GM18508 (cell line): ENCODE results near the gene ABCB6.
A peak's percentile ranks its signal among the peaks of the same experiment; 100 is the strongest.

ENCODE experiments used
- ATAC-seq: cut with Tn5 transposase; IDR thresholded peaks from one replicate; pipeline ENCODE4 v1.9.1; 2021; ENCODE audit warnings: moderate number of reproducible peaks; ENCODE audit not compliant: insufficient read depth, unreplicated experiment

The ABCB6 gene

DNA sequence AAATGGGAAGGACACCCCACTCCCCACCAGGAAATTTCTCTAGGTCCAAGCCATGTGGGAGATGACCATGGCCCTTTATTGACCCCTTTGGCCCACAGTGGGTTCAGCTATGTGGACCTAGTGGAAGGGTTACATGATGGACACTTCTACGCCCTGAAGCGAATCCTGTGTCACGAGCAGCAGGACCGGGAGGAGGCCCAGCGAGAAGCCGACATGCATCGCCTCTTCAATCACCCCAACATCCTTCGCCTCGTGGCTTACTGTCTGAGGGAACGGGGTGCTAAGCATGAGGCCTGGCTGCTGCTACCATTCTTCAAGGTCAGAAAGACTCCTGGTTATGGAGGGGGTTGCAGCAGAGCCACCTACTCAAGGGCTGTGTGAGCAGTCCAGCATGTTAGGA is 27.8 kb upstream of the ABCB6 start:
- ATAC-seq = no peak

DNA sequence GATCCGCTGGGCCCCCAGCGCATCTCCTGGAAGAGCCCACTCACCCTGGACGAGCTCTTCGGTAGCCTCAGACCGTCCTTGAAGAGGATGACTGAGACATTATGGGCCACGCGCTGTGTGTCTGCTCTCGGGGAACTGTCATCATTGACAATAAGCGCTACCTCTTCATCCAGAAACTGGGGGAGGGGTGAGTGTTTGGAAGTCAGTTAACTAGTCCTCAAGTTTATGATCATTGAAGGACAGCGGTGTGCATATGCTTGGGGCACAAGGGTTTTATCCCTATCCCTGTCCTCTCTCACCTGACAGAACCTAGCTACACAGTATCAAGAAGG is 27.1 kb upstream of the ABCB6 start:
- ATAC-seq = no peak

DNA sequence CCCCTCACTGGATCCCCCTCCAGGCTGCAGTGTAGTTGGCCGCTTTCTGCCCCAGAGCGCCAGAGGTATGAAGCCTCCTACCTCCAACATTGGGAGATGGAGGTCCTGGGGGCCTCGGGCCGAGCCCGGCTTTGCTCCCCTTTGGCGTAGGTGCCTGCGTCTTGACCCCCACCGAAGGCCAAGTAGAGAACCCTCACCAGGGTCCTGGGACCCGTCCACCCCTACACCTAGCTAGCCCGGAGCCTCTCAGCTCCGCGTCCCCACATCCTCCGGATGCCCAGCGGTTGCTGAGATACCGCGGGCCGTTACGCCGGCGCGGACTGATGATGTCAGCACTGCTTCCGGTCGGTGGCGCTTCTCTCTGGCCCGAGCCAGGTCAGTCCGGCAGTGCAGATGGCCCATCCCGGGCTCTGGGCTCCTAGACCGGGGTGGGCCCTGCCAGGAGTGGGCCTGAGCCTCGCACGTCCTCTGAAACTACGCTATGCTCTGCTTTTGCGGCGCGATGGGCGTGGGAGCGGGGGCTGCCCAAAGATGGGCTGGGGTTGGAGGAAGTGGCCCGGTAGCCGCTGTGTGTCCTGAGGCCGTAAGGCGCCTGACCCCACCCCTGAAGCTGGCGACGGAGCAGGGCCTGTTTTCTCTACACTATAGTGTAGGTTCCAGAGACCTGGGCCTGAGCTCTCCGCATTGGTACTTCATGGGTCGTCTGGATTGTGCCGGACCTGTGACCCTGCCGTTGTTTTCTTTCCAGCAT is 26.6 kb upstream of the ABCB6 start, which contains the start of the genes GLB1L and STK16:
Gene GLB1L, minus strand, starts transcription at position 297 of the 751 bp plus-strand sequence. CDS start 1,871 bp downstream, outside the sequence.
Gene STK16, plus strand, starts transcription at position 332 of the 751 bp plus-strand sequence. CDS start 521 bp downstream, outside the sequence.
- peak; percentile 41 for ATAC-seq

DNA sequence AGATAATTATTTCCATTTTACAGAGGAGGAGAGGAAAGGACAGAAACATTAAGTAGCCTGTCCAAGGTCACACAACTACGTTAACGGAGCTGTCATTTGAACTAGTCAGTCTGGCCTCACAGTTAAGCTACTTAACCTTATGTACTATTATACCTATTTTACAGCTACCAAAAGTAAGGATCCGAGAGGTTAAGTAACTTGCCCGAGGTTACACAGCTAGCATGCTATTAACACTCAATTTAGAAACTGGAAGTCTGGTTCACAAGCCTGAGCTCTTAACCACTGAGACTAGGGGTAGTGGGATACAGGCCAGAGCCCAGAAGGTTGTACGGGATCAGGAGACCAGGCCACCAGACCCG is 26.0 kb upstream of the ABCB6 start:
- ATAC-seq = no peak

DNA sequence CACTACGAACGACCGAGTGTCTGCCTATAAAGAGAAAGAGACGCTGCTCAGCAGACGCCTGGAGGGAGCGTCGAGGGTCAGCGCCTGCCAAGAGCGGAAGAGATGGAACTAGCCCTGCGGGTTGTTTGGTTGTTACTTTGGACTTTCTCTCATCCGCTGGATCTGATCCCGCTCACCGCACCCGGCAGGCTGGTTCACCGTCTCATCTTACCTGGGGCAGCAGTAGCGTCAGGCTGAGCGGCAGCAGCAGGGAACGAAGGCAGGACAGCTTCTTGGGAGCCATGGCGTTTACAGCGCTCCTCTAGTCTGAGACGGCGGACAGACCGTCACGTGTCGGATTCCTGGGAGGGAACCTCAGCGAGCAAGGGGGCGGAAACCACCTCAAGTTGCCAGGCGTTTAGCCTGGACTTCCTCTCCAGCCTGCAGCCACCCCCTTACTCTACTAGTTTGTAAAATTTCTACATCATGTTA is 24.6 kb upstream of the ABCB6 start:
- ATAC-seq = no peak

DNA sequence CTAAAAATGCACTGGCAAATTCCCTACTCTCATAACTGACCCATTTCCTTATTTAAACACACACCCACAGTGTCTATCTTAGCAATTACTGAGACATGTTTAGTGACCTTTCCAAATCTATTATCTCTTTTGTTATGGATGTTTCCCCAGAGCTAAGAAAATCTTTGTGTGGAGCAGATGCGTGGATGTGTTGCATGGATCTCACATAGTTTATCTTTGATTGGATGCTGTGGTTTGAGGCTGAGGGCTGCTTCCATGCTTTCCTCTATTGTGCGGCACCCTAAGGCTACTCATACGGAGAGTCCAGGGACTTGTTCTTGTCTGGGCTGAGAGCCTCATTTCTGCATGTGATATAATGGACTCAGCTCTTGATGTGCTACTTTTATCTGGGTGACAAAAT is 15.6 kb upstream of the ABCB6 start:
- no peak for ATAC-seq

DNA sequence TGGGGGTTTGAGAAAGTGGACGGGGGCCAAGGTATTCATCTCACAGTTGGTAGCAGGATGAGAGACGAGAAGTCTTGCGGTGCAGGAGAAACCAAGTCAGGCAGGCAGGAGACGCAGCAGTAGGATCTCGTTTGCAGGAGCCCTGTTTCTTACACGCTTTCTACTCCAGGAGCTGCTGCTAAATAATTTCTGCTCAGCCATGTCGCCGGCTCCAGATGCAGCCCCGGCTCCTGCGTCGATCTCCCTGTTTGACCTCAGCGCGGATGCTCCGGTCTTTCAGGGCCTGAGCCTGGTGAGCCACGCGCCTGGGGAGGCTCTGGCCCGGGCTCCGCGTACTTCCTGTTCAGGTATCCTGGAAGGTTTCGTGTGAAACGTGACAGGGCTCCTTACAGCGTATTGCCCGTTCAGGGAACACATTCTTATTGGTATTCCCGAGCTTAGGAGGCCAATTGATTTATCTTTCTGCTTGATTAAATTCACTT is 11.3 kb upstream of the ABCB6 start:
- ATAC-seq = no peak

DNA sequence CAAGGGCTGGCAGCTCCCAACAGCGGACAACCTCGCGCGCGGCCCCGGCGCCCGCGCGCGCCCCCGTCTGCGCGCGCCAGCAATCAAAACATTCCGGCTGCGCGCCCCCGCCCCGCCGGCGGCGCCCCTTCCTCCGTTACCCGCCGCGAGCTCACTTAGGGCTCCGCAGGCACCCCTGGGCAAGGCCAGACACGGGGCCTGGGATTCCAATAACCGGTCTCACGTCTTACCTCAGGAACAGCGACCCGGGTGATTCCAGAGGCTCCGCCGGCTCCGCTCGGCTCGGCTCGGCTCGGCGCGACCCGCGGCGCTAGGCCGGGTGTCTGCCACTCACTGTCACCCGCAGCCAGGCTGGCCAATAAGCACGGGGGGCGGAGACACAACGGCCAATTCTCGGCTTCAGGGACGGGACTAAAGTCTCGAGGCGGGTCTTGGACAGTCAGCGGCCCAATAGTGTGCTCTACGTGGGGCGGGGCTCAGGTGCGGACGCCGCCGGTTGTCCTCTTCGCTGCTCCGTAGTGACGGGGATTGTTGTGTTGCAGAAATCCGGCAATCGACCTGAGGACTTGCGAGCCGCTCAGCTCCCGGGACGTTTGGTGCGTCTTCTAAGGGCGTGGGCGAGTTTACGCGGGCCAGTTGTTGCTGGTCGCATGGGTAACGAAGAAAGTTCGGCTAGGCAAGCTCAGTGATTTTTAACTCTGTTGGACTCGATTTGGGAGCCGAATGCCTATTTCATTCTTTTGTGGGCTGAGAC is 10.7 kb upstream of the ABCB6 start, which contains the start of the genes ANKZF1 and ATG9A:
Gene ANKZF1, plus strand, starts transcription at position 502 of the 754 bp plus-strand sequence. CDS start 452 bp downstream, outside the sequence.
Gene ATG9A, minus strand, starts transcription at position 332 of the 754 bp plus-strand sequence. CDS start 1,612 bp downstream, outside the sequence.
- peak; percentile 93 for ATAC-seq

DNA sequence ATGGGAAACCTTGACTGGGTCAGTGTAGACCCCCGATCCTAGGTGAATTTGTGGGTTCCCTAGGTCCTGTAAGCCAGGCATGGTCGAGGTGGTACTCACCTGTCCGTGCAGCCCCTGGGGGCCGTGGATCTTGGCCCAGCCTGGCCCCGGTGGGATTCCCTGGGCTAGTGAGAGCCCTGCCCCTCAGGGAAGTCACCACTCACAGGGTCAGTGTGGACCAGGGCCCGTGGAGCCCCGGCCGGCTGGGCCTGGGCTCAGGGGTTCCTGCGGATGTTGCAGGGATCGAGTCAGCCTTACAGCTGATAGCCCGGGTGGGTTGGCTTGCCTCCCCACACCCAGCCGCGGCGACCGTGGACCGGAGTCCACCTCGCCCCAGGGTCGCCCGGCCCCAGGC is 10.2 kb upstream of the ABCB6 start:
- no peak for ATAC-seq

DNA sequence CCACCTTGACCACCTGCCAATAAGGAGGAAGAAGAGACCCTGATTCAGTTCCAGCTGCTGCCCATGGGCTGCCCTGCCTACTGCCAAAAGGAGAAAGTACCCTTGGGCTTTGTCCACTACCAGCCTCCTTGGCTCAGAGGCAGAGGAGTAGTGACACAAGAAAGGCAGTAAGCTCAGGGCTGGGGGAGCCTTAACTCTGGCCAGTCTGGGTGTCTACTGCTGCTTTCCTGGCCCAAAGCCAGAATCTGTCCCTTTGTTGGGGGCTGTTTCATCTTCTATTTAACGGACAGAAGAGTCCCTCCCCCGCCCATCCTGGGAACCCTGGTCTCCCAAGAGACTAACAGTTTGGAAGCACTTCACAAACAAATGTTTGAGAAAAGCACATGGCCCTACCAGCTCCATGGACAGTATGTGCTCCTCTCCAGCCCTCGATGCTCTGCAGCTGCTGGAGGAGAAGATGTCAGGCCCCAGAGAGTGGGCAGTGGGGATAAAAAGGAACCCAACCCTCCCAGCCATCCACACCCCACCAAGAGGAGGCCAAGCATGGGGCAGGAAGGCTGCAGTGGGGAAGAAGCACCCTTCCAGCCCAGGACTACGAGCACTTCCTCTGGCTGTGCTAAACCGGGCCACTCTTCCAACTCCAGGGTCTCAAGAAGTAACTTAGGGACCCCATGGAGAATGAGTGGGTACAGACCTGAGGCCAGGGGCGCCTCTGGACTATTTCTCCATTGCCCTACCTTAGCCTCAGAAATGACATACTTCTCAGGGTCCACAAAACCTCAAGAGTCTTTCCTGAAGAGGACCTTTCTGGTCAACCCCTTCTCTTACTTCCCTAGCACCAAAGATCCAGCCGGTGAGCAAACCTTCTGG is 9.5 kb upstream of the ABCB6 start:
- ATAC-seq = no peak

DNA sequence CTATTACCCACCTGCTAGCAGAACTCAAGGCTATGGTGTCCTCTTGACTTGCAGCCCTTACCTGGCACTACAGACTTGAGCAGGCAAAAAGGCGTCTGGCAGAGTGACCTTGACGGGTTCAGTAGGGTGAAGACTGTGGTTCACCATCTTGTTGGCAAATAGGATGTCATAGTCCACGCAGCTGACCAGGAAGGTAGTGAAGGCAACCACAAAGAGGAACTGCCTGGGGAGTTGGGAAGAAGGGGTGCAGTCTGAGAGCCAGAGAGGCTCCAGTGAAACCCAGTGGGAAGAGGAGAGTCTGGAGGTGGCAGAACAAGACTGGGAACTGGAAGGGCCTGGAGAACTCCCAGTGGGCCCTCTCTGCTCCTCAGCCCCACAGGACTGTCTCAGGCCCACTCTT is 6.6 kb upstream of the ABCB6 start:
- no peak for ATAC-seq

DNA sequence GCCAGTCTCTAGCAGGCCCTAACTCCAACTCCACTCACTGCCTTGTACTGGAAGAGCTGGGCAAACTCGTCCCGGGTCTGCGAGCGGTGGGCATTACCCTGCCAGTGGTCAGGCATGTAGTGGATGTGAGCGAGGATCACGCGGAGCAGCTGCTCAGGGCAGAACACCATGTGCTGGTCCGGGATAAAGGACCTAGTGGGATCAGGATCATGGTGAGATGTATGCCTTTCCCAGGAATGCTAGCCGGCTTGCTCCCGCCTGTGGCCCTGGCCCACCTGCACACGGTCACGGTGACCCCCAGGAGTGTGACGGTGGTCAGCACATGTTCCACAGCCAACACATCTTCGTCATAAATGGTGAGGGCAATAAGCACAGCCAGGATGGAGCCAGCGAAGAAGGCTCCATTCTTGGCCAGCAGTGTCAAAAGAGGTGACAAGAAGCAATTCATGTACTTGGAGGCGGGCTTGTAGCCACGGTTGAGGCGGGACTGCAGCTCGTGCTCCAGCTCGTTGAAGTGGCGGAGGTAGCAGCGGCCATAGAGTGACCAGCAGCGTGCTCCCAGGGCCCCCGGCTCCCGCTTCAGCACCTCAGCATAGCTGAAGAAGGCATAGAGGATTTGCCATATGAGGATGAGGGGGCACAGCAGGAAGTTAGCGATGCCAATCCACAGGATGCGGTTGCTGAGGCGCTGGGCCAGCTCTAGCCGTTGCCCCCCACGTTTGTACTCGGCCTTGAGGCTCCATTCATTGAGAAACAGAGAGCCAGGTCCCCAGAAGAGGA is 5.3 kb upstream of the ABCB6 start:
- ATAC-seq = no peak

DNA sequence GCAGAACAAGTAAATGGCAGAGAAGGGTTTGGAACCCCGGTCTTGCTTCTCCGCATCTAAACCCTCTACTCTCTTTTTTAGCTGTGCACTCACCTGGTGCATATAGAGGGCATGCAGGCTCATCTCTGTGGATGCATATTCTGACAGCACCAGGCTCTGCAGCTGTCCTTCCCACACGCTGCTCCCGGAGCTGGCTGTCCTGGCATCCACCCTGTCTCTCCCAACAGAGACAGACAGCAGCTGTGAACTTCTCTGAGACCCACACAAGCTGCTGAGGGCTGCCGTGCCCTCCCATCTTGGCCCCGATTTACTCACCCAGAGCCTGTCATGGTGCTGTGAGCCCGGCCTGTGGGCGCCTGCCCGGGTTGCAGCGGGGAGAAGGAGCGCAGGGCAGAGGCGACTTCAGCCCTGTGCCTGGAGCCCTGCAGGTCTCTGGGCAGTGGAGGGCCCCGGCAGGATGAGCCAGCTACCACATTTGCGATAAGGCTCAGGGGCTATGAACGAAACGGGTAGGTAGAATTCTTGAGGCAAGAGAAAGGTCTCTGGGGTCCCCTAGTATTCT is 3.3 kb upstream of the ABCB6 start:
- no peak for ATAC-seq

DNA sequence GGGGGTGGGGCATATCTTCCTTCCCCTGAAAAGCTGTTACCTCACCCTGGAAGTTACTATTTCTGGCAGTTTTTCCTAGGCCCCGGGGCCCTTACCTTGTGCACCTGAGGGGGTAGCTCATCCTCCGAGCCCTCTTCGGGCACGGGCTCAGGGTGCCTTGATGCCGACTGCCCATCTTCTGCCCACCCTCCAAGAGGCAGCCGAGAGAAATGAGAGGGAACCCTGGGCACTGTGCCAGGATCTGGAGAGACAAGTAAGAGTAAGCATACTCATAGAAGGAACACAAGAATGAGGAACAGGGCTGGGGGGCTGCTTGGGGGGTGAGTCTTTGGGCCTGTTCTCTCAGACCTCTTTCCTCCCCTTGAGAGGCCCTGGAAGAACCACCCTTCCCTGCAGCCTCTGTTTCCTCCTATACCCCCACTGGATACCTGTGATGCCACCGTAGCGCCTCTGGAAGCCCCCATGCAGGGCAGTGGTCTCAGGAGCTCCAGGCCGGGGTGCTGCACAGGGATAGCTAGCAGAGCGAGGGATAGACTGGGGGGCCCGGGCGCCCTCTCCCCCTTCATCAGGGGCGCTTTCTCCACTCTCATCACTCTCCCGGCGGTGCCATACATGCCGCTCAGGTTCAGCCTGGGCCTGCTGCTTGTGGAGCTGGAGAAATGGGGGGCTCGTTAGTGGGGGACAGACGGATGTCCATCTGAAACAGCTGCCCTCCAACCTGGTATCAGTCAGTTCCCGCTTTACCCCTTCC is 2.1 kb upstream of the ABCB6 start:
- ATAC-seq = no peak

DNA sequence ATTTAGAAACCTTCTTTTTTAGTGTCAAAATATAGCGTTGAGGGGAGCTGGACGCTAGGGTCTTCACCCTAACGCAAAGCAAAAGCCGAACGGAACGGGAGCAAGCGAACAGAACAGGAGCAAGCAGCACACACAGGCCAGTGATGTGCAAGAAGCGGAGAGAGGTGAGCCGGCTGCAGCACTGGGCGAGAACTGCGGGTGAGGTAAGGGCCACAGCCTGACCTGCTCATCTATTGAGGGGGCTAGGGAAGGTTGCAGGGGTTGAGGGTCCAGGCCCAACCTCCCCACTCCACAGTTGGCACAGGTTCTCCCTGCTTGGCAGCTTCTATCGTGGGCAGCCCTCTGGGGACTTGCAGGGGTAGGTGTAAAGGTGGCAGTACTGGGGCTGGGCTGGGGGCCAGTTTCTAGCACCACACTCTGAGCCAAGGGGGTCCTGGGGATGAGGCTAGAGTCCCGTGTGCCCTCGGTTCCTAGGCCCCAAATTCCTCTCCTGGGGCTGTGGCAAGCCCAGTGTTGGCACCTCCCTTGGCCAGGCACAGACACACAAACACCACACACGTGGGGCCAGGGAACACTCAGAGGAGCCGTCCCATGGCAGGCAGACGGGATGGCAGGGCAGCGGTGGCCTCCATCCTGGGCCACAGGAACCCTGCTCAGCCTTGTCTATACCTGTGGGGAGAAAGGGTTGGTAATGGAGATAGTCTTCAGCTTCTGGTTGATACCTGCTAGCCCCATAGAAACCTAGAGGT is 1.2 kb upstream of the ABCB6 start:
- no peak for ATAC-seq

DNA sequence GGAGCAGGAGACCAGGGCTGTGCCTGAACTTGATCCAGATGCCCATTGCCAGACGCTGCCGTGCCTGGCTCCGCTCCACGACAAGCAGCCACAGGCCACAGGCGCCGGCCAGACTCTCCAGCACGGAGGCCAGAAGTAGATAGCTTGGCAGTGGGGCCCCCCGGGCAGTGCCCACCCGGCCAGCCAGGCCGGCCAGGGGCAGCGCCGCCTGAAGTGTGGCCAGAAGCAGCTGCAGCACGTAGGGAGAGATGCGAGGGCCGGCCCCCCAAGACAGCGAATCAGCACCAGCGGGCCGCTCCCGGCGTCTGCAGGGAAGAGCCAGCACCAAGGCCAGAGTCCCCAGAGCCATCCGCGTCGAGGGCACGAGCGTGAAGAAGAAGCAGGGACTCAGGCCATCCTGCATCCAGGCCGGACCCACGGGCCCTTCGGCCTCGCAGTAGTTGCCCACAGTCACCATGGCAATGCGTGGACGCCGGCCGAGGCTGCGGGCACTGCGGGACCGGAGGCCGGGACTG is 484 bp downstream of the ABCB6 start:
- ATAC-seq = no peak

DNA sequence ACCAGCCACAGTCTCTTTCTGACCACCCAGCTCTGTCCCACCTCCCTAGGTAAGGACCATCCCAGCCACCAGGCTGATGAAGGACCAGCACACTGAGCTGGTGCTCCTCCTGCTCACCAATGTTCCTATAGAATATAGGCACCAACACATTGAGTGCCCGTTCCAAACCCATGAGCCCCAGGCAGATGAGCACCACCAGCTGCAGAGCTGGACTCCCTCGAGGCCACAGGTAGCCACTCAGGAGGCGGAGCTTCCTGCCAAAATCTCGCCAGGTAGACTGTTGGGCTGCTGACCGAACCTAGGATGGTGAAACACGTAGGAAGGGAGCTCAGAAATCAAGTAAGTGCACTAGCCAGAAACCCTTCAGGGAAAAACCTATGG is 2.2 kb downstream of the ABCB6 start:
- no peak for ATAC-seq
